Activated T-helper 1 cell treated with Interleukin-2 at 50 U/mL for 16 hours (primary cell): ENCODE measurements around the gene DEDD2.

Experiments used
- DNase-seq: peaks from one replicate; pipeline ENCODE4 v3.0.0-alpha.2; 2020; ENCODE audit warnings: low read depth

The DEDD2 gene

GRCh38 chr19:42228641-42229040 is 11.2 kb upstream of the DEDD2 start:
- no peak for DNase-seq

GRCh38 chr19:42226886-42227285 is 9.4 kb upstream of the DEDD2 start:
- DNase-seq = no peak

- no peak for DNase-seq
Measured at GRCh38 chr19:42225718-42226292, 8.3 kb upstream of the DEDD2 start.

- DNase-seq = no peak
Measured at GRCh38 chr19:42224940-42225717, 7.7 kb upstream of the DEDD2 start.

GRCh38 chr19:42220751-42221097 is 3.2 kb upstream of the DEDD2 start:
- DNase-seq = no peak

GRCh38 chr19:42219812-42220750 is 2.6 kb upstream of the DEDD2 start, which contains the start of gene ZNF526:
ZNF526 (plus strand) TSS chr19:42220312; CDS start chr19:42224404, 4,092 bp downstream.
- DNase-seq = peak; percentile 95

- no peak for DNase-seq
Measured at GRCh38 chr19:42216653-42217519, 591 bp downstream of the DEDD2 start.

GRCh38 chr19:42214810-42215485 is 2.5 kb downstream of the DEDD2 start:
- no peak for DNase-seq

GRCh38 chr19:42212886-42213285 is 4.6 kb downstream of the DEDD2 start:
- no peak for DNase-seq

GRCh38 chr19:42208612-42209011 is 8.9 kb downstream of the DEDD2 start:
- no peak for DNase-seq

- DNase-seq = peak; percentile 13
Measured at GRCh38 chr19:42207767-42208271, 9.7 kb downstream of the DEDD2 start.

GRCh38 chr19:42206871-42207755 is 10.4 kb downstream of the DEDD2 start:
- no peak for DNase-seq

- no peak for DNase-seq
Measured at GRCh38 chr19:42204664-42205063, 12.8 kb downstream of the DEDD2 start.

GRCh38 chr19:42203700-42204099 is 13.8 kb downstream of the DEDD2 start:
- DNase-seq = no peak

GRCh38 chr19:42202290-42202880 is 15.1 kb downstream of the DEDD2 start:
- DNase-seq = no peak

- no peak for DNase-seq
Measured at GRCh38 chr19:42201489-42202289, 15.8 kb downstream of the DEDD2 start.

- no peak for DNase-seq
Measured at GRCh38 chr19:42200116-42200715, 17.3 kb downstream of the DEDD2 start.

GRCh38 chr19:42199440-42200115 is 17.9 kb downstream of the DEDD2 start:
- no peak for DNase-seq
